IPS DF 6.9 (cell line): ENCODE results near the gene C19orf38.

Experiments used
- DNase-seq: peaks from one replicate; pipeline ENCODE4 v3.0.0-alpha.2; 2013; ENCODE audit warnings: low read depth, low spot score
- H3K27ac ChIP-seq: one replicate; pipeline ENCODE4 v1.5.1; 2013; ENCODE audit warnings: low read length, control low read depth
- H3K27me3 ChIP-seq: 2 replicates; pipeline ENCODE4 v1.6.1; 2013; ENCODE audit warnings: mild to moderate bottlenecking, low read length; ENCODE audit not compliant: control insufficient read depth, insufficient read depth
- H3K36me3 ChIP-seq: 2 replicates; pipeline ENCODE4 v1.6.1; 2013; ENCODE audit warnings: low read length; ENCODE audit not compliant: control insufficient read depth, insufficient read depth
- H3K4me1 ChIP-seq: 2 replicates; pipeline ENCODE4 v1.6.1; 2013; ENCODE audit warnings: low read length; ENCODE audit not compliant: control insufficient read depth, insufficient read depth
- H3K4me3 ChIP-seq: 2 replicates; pipeline ENCODE4 v1.5.1; 2013; ENCODE audit warnings: mild to moderate bottlenecking, low read length
- H3K9me3 ChIP-seq: 2 replicates; pipeline ENCODE4 v1.6.1; 2013; ENCODE audit warnings: low read length, inconsistent platforms; ENCODE audit not compliant: control insufficient read depth, insufficient read depth
- WGBS: extraction: QIAGEN DNeasy Blood & Tissue Kit; methylation state at CpG from one replicate; pipeline ENCODE4 v1.1.7; 2013; ENCODE audit warnings: mixed read lengths, missing lambda C conversion rate; ENCODE audit not compliant: insufficient read length, insufficient coverage; 5-methylcytosine and 5-hydroxymethylcytosine counted together

The C19orf38 gene

DNA sequence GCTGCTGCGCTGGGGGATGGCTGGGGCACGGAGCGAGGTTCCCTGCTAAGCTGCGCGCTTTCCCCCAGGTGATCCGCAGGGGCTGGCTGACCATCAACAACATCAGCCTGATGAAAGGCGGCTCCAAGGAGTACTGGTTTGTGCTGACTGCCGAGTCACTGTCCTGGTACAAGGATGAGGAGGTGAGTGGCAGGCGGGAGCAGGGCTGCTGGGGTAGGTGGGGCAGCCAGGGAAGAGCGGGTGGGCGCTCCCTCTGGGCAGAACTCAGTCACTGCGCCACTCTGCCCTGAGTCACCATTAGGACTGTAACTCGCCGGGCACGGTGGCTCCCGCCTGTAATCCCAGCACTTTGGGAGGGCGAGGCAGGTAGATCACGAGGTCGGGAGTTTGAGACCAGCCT is 36.0 kb upstream of the C19orf38 start:
- no peaks in the 10 kb centered on the region for H3K27me3 ChIP-seq
- no peaks in the 10 kb centered on the region for H3K9me3 ChIP-seq
- no peak overlapping the region for H3K27ac ChIP-seq
- no peaks in the 10 kb centered on the region for H3K4me1 ChIP-seq
- no peak for DNase-seq
- H3K36me3 ChIP-seq = peaks cover 12% of the 10 kb centered on the region
- WGBS = no CpG with 5 or more reads among the region's 19 CpGs
- no peak overlapping the region for H3K4me3 ChIP-seq

- Histone ChIP-seq H3K27ac (no peak overlapping the region), H3K36me3 (peaks cover 12% of the 10 kb centered on the region), H3K4me3 (no peak overlapping the region), H3K9me3 (no peaks in the 10 kb centered on the region), H3K4me1 (no peaks in the 10 kb centered on the region), H3K27me3 (no peaks in the 10 kb centered on the region)
- no peak for DNase-seq
- WGBS = no CpG with 5 or more reads among the region's 9 CpGs
These were observed 35.3 kb upstream of the C19orf38 start for GRCh38 chr19:10812902-10813404.

DNA sequence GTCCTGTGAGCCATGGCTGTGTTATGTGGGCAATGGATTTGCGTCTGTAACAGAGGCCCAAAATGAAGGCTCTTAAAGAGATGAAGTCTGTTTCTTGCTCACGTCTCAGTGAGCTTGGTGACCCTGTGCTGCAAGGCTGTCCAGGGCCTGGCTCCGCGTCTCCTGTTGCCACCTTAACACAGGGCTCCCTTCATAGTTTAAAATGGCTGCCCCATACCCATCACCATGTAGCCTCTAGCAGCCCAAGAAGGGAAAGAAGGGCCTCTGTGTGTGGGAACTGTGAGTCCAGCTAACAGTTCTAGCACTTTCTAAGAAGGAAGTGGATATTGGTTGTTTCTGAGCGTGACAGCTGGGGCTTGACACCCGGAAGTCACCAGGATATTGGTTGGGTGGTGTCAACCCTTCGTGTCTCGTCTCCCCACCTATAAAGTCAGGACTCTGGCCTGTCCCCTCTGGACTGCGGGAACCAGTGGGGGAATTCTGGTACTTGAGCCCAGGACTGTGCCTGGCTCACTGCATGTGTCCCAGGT is 33.1 kb upstream of the C19orf38 start:
- peaks cover 12% of the 10 kb centered on the region for H3K36me3 ChIP-seq
- WGBS = no CpG with 5 or more reads among the region's 9 CpGs
- H3K27ac ChIP-seq = no peak overlapping the region

DNA sequence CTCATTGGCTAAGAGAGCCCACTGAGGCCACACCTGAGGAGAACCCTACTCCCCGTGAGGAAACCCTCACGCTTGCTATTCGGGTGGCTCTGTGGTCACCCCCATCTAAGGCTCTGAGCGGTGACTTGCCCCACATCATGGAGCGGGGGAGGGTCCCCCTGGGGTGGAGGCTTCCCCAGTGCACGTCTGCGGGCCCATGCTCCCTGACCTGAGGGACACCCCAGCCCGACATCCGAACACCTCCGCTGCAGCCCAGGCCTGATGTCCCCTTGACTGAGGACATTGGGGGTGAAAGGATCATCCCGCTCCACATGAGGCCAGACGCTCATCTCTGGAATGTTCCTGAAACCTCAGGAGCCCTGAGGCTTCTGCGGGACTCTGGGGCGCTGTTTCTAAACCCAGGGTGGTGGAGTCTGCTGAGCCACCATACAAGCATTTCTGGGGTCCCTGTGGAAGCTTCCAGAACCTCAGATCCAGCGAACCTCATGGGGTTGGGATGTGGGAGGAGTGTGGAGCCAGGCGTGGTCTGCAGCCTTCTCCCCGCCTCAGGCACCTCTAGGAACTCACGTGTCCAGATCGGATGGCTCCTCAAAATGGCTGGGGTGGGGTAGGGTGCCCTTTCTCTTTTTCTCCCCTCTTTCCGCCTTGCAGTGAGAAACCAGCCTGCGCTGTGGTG is 32.1 kb upstream of the C19orf38 start:
- Histone ChIP-seq H3K4me3 (no peak overlapping the region), H3K36me3 (peaks cover 20% of the 10 kb centered on the region)
- WGBS = no CpG with 5 or more reads among the region's 21 CpGs

More for the DNA sequence above, 33.1 kb upstream of the C19orf38 start:
- no peak for DNase-seq
- H3K27me3 ChIP-seq = no peaks in the 10 kb centered on the region
- H3K4me3 ChIP-seq = no peak overlapping the region
- H3K9me3 ChIP-seq = no peaks in the 10 kb centered on the region
- H3K4me1 ChIP-seq = no peaks in the 10 kb centered on the region; the same call in 1 of the 2 replicates

DNA sequence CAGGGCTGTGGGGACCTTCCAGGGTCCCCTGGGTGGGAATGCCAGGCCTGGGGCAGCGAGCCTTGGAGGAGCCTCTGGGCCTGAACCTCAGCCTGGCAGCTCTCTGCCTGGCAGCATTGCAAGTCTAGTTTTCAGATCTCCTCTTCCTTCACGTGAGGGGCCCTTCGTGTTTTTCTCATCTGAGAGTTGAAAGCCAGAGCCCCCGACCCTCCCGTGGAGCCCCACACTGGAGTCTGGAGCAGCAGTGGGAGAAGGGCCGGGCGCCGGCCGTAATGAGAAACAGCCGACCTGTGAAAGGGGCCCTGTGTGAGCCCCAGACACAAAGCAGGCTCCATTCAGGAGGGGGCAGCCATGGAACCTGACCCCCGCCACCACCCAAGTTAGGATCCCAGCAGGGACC is 31.5 kb upstream of the C19orf38 start:
- H3K36me3 ChIP-seq = peaks cover 16% of the 10 kb centered on the region; the same call in 1 of the 2 replicates
- WGBS = no CpG with 5 or more reads among the region's 11 CpGs
- H3K4me1 ChIP-seq = no peaks in the 10 kb centered on the region; the same call in 1 of the 2 replicates
- DNase-seq = no peak
- H3K27me3 ChIP-seq = no peaks in the 10 kb centered on the region
- no peak overlapping the region for H3K4me3 ChIP-seq
- H3K27ac ChIP-seq = no peak overlapping the region
- no peaks in the 10 kb centered on the region for H3K9me3 ChIP-seq

More for the DNA sequence above, 32.1 kb upstream of the C19orf38 start:
- Histone ChIP-seq H3K9me3 (no peaks in the 10 kb centered on the region), H3K4me1 (no peaks in the 10 kb centered on the region; the same call in 1 of the 2 replicates), H3K27ac (no peak overlapping the region), H3K27me3 (no peaks in the 10 kb centered on the region)
- no peak for DNase-seq

DNA sequence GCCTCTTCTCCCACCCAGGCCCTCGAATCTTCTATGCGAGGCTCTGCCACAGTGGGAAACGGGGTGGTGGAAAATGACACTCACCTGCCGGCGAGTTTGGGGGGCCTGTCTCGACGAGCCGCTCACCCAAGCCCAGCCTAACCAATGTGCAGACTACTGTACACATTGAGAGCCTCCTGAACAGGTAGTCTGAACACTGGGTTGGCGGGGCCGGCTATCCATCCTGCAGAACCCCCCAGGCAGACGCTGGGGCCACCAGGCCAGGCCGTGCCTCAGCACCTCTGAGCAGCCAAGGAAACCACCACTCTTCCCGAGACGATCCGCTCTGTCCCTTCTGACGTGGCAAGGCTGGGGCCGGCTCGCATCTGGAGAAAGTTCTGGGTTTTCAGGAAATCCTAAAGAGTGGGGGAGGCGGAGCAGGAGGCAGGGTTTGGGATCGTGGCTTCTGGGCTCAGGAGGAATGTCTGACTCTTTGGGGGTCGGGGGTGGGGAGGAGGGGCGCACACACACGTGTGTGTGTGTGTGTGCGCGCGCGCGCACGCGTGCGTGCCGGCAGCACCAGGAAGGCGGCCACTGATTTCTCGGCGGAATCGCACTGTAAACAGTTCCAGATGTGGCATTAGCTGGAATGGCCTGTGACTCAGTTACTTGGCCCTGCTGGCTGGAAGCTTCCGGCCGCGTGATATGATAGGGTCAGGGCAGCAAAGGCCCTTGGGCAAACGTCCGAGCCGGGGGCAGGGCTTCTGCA is 30.8 kb upstream of the C19orf38 start:
- no CpG with 5 or more reads among the region's 42 CpGs for WGBS
- DNase-seq = no peak
- no peaks in the 10 kb centered on the region; the same call in 1 of the 2 replicates for H3K4me1 ChIP-seq
- H3K9me3 ChIP-seq = no peaks in the 10 kb centered on the region
- no peak overlapping the region for H3K27ac ChIP-seq
- H3K4me3 ChIP-seq = no peak overlapping the region
- H3K27me3 ChIP-seq = no peaks in the 10 kb centered on the region
- peaks cover 11% of the 10 kb centered on the region; the same call in 1 of the 2 replicates for H3K36me3 ChIP-seq

DNA sequence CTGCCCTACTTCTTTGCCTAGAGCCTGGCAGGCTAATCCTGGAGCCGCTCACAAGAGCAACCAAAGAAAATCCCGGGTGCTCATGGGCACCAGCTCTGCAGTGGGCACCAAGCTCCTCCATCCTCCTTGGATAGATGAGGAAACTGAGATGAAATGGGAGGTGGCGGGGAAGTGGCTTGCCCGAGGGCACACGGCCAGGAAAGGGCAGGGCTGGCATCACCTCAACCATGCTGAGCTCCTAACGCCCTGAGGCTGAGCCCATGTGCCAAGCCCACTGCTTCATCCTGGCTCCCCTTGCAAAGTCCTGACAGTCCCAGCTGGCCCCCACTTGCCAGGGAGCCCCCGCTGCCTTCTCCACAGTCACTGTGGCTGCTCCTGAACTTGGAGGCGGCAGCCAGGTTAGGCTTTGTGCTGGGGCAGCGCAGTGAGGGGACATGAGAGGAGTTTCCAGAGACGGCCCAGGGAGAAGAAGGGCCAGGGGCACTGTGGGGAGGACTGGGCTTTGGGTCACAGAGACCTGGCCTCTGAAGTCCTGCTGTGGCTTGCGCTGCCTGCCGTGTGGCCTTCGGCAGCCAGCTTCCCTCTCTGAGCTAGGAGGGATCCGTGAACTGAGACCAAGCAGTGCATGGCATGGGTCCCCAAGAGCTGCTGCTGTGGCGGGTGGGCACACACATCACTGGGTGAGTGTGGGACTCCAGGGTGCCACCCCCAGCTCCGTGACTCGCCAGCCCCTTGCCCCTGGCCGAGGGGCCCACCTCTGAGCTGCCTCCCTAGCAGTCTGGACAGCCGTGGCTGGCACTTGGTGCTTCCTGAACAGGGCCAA is 29.7 kb upstream of the C19orf38 start:
- DNase-seq = no peak
- no CpG with 5 or more reads among the region's 19 CpGs for WGBS
- Histone ChIP-seq H3K4me1 (no peaks in the 10 kb centered on the region; the same call in 1 of the 2 replicates), H3K9me3 (no peaks in the 10 kb centered on the region), H3K36me3 (peaks cover 13% of the 10 kb centered on the region), H3K4me3 (no peak overlapping the region; the same call in 1 of the 2 replicates), H3K27me3 (no peaks in the 10 kb centered on the region), H3K27ac (no peak overlapping the region)

GRCh38 chr19:10819124-10820060 is 28.8 kb upstream of the C19orf38 start:
- DNase-seq = no peak
- H3K36me3 ChIP-seq = peaks cover 18% of the 10 kb centered on the region
- H3K9me3 ChIP-seq = no peaks in the 10 kb centered on the region
- no peaks in the 10 kb centered on the region; the same call in 1 of the 2 replicates for H3K4me1 ChIP-seq
- H3K4me3 ChIP-seq = no peak overlapping the region
- H3K27me3 ChIP-seq = no peaks in the 10 kb centered on the region
- WGBS = 100% methylated on average over 2 of the region's 27 CpGs
- H3K27ac ChIP-seq = no peak overlapping the region

DNA sequence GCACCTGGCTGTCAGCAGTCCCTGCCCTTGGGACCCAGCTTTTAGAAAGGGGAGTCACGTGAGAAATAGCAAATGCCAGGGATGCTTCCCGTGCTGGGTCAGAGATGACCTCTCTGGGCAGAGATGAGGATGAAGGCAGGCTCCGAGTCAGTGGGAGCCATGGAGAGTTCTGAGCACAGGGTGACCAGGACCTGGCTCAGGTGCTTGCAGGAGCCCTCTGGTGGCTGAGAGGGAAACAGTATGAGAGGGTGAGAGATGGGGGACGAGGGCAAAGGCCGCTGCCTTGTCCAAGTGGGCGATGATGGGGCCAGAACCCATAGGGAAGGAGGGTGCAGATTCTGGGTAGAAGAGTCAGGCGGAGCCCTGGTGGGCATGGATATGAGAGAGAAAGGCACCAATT is 28.0 kb upstream of the C19orf38 start:
- no peak for DNase-seq
- WGBS = no CpG with 5 or more reads among the region's 7 CpGs
- H3K36me3 ChIP-seq = peaks cover 23% of the 10 kb centered on the region

More for the DNA sequence above, 28.0 kb upstream of the C19orf38 start:
- Histone ChIP-seq H3K4me3 (no peak overlapping the region; the same call in 1 of the 2 replicates), H3K27me3 (no peaks in the 10 kb centered on the region), H3K4me1 (no peaks in the 10 kb centered on the region; the same call in 1 of the 2 replicates), H3K27ac (no peak overlapping the region), H3K9me3 (no peaks in the 10 kb centered on the region)
